ENCODE results near the gene KCNK2.

DNA sequence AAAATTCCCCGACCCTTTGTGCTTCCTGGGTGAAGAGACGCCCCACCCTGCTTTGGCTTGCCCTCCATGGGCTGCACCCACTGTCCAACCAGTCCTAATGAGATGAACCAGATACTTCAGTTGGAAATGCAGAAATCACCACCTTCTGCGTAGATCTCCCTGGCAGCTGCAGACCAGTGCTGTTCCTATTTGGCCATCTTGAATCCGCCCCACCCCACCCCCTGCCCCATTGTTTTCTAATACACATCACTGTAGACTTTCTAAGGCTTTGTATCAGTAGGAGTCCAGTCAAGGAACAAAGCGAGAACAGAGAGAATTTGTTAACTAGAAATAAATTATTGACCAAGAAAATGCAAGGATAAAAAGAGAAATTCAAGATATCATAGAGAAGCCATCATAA, 178.2 kb downstream of the KCNK2 start:
- no peak for TF ChIP-seq EZH2phosphoT487 (IDR thresholded peaks at IDR 0.05; ENCODE audit: borderline replicate concordance, low read depth)
- TF ChIP-seq EP300 (IDR thresholded peaks at IDR 0.05; ENCODE audit: borderline replicate concordance in 1 of 2, low read depth in 1 of 2, low read length in 1 of 2), result no peak
- TF ChIP-seq, protein P1, sequence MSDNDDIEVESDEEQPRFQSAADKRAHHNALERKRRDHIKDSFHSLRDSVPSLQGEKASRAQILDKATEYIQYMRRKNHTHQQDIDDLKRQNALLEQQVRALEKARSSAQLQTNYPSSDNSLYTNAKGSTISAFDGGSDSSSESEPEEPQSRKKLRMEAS (IDR thresholded peaks at IDR 0.05; ENCODE audit: low read depth), result no peak
- TF ChIP-seq, protein P2, sequence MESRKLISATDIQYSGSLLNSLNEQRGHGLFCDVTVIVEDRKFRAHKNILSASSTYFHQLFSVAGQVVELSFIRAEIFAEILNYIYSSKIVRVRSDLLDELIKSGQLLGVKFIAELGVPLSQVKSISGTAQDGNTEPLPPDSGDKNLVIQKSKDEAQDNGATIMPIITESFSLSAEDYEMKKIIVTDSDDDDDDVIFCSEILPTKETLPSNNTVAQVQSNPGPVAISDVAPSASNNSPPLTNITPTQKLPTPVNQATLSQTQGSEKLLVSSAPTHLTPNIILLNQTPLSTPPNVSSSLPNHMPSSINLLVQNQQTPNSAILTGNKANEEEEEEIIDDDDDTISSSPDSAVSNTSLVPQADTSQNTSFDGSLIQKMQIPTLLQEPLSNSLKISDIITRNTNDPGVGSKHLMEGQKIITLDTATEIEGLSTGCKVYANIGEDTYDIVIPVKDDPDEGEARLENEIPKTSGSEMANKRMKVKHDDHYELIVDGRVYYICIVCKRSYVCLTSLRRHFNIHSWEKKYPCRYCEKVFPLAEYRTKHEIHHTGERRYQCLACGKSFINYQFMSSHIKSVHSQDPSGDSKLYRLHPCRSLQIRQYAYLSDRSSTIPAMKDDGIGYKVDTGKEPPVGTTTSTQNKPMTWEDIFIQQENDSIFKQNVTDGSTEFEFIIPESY (IDR thresholded peaks at IDR 0.05; ENCODE audit: borderline replicate concordance, low read depth), result no peak
- TF ChIP-seq, protein P3, sequence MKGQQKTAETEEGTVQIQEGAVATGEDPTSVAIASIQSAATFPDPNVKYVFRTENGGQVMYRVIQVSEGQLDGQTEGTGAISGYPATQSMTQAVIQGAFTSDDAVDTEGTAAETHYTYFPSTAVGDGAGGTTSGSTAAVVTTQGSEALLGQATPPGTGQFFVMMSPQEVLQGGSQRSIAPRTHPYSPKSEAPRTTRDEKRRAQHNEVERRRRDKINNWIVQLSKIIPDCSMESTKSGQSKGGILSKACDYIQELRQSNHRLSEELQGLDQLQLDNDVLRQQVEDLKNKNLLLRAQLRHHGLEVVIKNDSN (IDR thresholded peaks at IDR 0.05; ENCODE audit: borderline replicate concordance, low read depth), result no peak
- no peak for TF ChIP-seq POLR2AphosphoS5 (IDR thresholded peaks at IDR 0.05; ENCODE audit: low read depth, low read length)
- no peak for TF ChIP-seq RCOR1 (IDR thresholded peaks at IDR 0.05; ENCODE audit: low read length)
- TF ChIP-seq, protein P4, sequence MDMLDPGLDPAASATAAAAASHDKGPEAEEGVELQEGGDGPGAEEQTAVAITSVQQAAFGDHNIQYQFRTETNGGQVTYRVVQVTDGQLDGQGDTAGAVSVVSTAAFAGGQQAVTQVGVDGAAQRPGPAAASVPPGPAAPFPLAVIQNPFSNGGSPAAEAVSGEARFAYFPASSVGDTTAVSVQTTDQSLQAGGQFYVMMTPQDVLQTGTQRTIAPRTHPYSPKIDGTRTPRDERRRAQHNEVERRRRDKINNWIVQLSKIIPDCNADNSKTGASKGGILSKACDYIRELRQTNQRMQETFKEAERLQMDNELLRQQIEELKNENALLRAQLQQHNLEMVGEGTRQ (IDR thresholded peaks at IDR 0.05; ENCODE audit: borderline replicate concordance, low read depth, low read length), result no peak
- TF ChIP-seq, protein P5, sequence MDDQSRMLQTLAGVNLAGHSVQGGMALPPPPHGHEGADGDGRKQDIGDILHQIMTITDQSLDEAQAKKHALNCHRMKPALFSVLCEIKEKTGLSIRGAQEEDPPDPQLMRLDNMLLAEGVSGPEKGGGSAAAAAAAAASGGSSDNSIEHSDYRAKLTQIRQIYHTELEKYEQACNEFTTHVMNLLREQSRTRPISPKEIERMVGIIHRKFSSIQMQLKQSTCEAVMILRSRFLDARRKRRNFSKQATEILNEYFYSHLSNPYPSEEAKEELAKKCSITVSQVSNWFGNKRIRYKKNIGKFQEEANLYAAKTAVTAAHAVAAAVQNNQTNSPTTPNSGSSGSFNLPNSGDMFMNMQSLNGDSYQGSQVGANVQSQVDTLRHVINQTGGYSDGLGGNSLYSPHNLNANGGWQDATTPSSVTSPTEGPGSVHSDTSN (IDR thresholded peaks at IDR 0.05), result no peak
- TF ChIP-seq, protein P6, sequence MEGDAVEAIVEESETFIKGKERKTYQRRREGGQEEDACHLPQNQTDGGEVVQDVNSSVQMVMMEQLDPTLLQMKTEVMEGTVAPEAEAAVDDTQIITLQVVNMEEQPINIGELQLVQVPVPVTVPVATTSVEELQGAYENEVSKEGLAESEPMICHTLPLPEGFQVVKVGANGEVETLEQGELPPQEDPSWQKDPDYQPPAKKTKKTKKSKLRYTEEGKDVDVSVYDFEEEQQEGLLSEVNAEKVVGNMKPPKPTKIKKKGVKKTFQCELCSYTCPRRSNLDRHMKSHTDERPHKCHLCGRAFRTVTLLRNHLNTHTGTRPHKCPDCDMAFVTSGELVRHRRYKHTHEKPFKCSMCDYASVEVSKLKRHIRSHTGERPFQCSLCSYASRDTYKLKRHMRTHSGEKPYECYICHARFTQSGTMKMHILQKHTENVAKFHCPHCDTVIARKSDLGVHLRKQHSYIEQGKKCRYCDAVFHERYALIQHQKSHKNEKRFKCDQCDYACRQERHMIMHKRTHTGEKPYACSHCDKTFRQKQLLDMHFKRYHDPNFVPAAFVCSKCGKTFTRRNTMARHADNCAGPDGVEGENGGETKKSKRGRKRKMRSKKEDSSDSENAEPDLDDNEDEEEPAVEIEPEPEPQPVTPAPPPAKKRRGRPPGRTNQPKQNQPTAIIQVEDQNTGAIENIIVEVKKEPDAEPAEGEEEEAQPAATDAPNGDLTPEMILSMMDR (IDR thresholded peaks at IDR 0.05), result no peak
- TF ChIP-seq TCF12 (IDR thresholded peaks at IDR 0.05), result no peak
- no peak for TF ChIP-seq RFX5 (IDR thresholded peaks at IDR 0.05; ENCODE audit: low read length)
- TF ChIP-seq NFIC (IDR thresholded peaks at IDR 0.05; ENCODE audit: borderline replicate concordance), result no peak
- no peak for TF ChIP-seq GABPA (IDR thresholded peaks at IDR 0.05; ENCODE audit: low read depth)
